Esophagus muscularis mucosa (tissue), 4 donors: ENCODE results near the gene COL4A6. TPM values are rescaled to one million over a fixed set of nuclear protein-coding genes. Genes with fewer than 3 reads are reported as not detected.

ENCODE experiments used
- DNase-seq: peaks from one replicate; pipeline ENCODE4 v3.0.0-alpha.2; 2017; ENCODE audit errors: extremely low spot score
- H3K27ac ChIP-seq, 4 donors: fragments of 200-600 bp; sonication (generic); replicated peaks in 1 of 4; 1 replicate in 3 of 4; 2 replicates in 1 of 4; pipeline ENCODE4 v1.5.1; 2016 to 2019; ENCODE audit warnings: mild to moderate bottlenecking in 1 of 4
- H3K27me3 ChIP-seq, 4 donors: fragments of 200-600 bp; sonication (generic); one replicate each; pipeline versions ENCODE4 v1.5.1 to v1.6.0; 2016 to 2019
- H3K36me3 ChIP-seq, 4 donors: fragments of 200-600 bp; sonication (generic); one replicate each; pipeline ENCODE4 v1.5.1; 2016 to 2019
- H3K4me1 ChIP-seq, 4 donors: fragments of 200-600 bp; sonication (generic); one replicate each; pipeline ENCODE4 v1.5.1; 2016 to 2019
- H3K4me3 ChIP-seq, 4 donors: fragments of 200-600 bp; sonication (generic); 1 replicate in 2 of 4; 2 replicates in 2 of 4; pipeline ENCODE4 v1.5.1; 2016 to 2019; ENCODE audit warnings: mild to moderate bottlenecking in 4 of 4, moderate library complexity in 1 of 4
- H3K9me3 ChIP-seq, 4 donors: fragments of 200-600 bp; sonication (generic); 1 replicate in 3 of 4; 2 replicates in 1 of 4; pipeline ENCODE4 v1.5.1; 2016 to 2019
- EP300 ChIP-seq: sonication (generic); formaldehyde crosslinking; IDR thresholded peaks from one replicate; pipeline ENCODE4 v1.6.1; 2017; ENCODE audit warnings: antibody characterized with exemption
- POLR2A ChIP-seq: fragments of 450-650 bp; IDR thresholded peaks from one replicate; pipeline ENCODE4 v1.6.1; 2017; ENCODE audit warnings: antibody characterized with exemption, moderate library complexity, mild to moderate bottlenecking, low read depth
- POLR2AphosphoS5 ChIP-seq, 2 donors: sonication (generic); formaldehyde crosslinking; IDR thresholded peaks; one replicate each; pipeline ENCODE4 v1.6.1; 2017; ENCODE audit warnings: antibody characterized with exemption in 2 of 2
- WGBS: methylation state at CpG from one replicate; pipeline ENCODE4 v1.1.5; 2018; 5-methylcytosine and 5-hydroxymethylcytosine counted together
- intact Hi-C: fragments of 100-400 bp; cut with DNase I; formaldehyde crosslinking; loops from one replicate; pipeline ENCODE4 v1.15.1; 2023
- total RNA-seq, 4 donors: library from RNA; depleted of rRNA; stranded (reverse); fragments of >200 nt; gene quantifications; one replicate each; pipeline versions ENCODE4 v1.1.0 to v1.2.1, GENCODE V29; 2016
- TF ChIP-seq, protein P1 (sequence below), 3 experiments: fragments of 200-600 bp in 2 of 3; fragments of 450-650 bp in 1 of 3; sonication (generic) in 2 of 3; IDR thresholded peaks; one replicate each; pipeline ENCODE4 v1.5.1; 2017 to 2019; ENCODE audit warnings: antibody characterized with exemption in 3 of 3, mild to moderate bottlenecking in 2 of 3, moderate library complexity in 1 of 3

COL4A6 gene
- total RNA-seq, 4 donors from 2014 or later, result 126 to 192 (median 164) TPM

DNA sequence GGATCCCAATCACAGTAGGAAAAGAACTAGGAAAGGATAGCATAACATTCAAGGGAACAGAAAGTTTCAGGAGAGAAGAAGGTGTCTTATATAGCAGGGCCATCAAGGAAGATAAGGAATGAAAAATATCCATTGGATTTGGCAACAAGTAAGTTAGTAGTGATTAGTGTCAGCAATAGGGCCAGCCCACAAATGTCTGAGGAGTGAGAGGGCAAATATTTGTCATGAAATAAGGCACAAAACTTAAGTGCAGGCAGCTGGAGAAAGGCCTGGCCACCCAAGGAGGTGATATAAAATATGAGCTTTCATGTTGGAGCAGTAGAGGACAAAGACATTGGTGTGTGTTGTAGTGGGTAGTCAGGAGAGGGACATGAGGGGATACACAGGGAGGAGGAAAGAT is 132.1 kb downstream of the COL4A6 start:
- intact Hi-C loops, result loop anchor here (10.0 kb wide), 1 partner anchor 129 kb away; the partner anchor contains the start of genes COL4A5 and COL4A6
- H3K4me3 ChIP-seq, result no peak overlapping the region
- H3K4me1 ChIP-seq, result peaks cover 3 to 60% (median 27%) of the 10 kb centered on the region in 4 donors
- H3K27me3 ChIP-seq, result no peaks in the 10 kb centered on the region
- TF ChIP-seq EP300 (no peak), POLR2AphosphoS5 (IDR thresholded peaks at IDR 0.05) (no peak), POLR2A (no peak)
- TF ChIP-seq, protein P1, sequence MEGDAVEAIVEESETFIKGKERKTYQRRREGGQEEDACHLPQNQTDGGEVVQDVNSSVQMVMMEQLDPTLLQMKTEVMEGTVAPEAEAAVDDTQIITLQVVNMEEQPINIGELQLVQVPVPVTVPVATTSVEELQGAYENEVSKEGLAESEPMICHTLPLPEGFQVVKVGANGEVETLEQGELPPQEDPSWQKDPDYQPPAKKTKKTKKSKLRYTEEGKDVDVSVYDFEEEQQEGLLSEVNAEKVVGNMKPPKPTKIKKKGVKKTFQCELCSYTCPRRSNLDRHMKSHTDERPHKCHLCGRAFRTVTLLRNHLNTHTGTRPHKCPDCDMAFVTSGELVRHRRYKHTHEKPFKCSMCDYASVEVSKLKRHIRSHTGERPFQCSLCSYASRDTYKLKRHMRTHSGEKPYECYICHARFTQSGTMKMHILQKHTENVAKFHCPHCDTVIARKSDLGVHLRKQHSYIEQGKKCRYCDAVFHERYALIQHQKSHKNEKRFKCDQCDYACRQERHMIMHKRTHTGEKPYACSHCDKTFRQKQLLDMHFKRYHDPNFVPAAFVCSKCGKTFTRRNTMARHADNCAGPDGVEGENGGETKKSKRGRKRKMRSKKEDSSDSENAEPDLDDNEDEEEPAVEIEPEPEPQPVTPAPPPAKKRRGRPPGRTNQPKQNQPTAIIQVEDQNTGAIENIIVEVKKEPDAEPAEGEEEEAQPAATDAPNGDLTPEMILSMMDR (IDR thresholded peaks at IDR 0.05), result no peak
- peak overlapping the region; percentile 59 to 69 (median 64) for H3K27ac ChIP-seq
- H3K9me3 ChIP-seq, result no peaks in the 10 kb centered on the region
- no peak for DNase-seq
- H3K36me3 ChIP-seq, result no peaks in the 10 kb centered on the region

- Histone ChIP-seq H3K36me3 (no peaks in the 10 kb centered on the region), H3K4me3 (no peak overlapping the region), H3K4me1 (peaks cover 3 to 69% (median 28%) of the 10 kb centered on the region in 4 donors), H3K27ac (peak overlapping the region; percentile 59 to 69 (median 64)), H3K9me3 (no peaks in the 10 kb centered on the region), H3K27me3 (no peaks in the 10 kb centered on the region)
- no peak for DNase-seq
- TF ChIP-seq EP300, result no peak
- TF ChIP-seq POLR2AphosphoS5 (IDR thresholded peaks at IDR 0.05), result no peak
- TF ChIP-seq, protein P1 (IDR thresholded peaks at IDR 0.05), result no peak
- TF ChIP-seq POLR2A, result no peak
- 27% methylated on average over 2 of the region's 2 CpGs for WGBS
- intact Hi-C loops, result loop anchor here (10.0 kb wide), 1 partner anchor 130 kb away; the partner anchor contains the start of genes COL4A5 and COL4A6
These were observed 133.5 kb downstream of the COL4A6 start for GRCh38 chrX:108304757-108305156.

DNA sequence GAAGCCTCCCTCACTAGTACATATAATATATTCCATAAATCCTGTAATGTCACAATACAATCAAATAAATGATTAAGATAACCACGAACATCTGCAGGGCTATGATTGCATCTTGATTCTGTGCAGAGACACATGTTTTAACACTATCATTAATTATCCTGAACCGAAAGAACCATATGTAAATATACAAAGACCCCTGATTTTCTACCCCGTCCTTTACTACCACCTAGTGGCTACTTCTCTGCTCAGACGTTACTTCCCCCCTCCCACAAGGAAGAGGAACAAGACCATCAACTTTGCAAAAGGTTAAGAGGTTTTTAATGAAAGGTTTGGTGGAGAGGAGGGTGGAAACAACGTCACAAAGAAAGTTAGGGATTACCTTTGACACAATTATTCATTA is 134.0 kb downstream of the COL4A6 start:
- no peaks in the 10 kb centered on the region for H3K27me3 ChIP-seq
- DNase-seq, result no peak
- H3K27ac ChIP-seq, result peak overlapping the region; percentile 59 to 69 (median 64)
- no peaks in the 10 kb centered on the region for H3K9me3 ChIP-seq
- TF ChIP-seq EP300, result no peak
- TF ChIP-seq, protein P1 (IDR thresholded peaks at IDR 0.05), result peak; percentile 38 to 42 (median 41)
- peaks cover under 1 to 75% (median 31%) of the 10 kb centered on the region in 4 donors for H3K4me1 ChIP-seq
- H3K36me3 ChIP-seq, result no peaks in the 10 kb centered on the region
- WGBS, result 6% methylated on average over 5 of the region's 5 CpGs
- H3K4me3 ChIP-seq, result no peak overlapping the region
- intact Hi-C loops, result loop anchor here (10.0 kb wide), 1 partner anchor 131 kb away; the partner anchor contains the start of genes COL4A5 and COL4A6

DNA sequence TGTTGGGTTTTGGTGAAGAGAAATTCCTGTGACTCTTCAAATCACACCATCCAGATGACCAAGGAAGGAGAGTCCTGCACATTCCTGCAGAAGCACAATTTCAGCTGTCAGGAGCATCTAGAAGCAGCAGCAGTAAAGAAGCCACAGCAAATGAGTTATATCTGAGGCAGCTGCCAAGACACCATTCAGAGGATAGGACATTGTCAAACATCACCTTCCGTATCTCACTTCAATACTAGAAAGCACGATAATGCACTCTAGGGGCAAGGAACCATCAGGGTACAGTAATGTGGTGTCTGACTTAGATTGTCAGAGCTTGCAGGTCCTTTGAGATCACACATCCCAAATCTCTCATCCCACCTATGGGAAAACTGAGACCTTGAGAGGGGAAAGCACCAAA is 134.5 kb downstream of the COL4A6 start:
- Histone ChIP-seq H3K27ac (peak overlapping the region; percentile 59 to 69 (median 64)), H3K4me3 (no peak overlapping the region), H3K36me3 (no peaks in the 10 kb centered on the region), H3K9me3 (no peaks in the 10 kb centered on the region), H3K27me3 (no peaks in the 10 kb centered on the region), H3K4me1 (peaks cover 0 to 80% (median 35%) of the 10 kb centered on the region in 4 donors)
- WGBS, result 46% methylated on average over 2 of the region's 2 CpGs
- no peak for DNase-seq
- intact Hi-C loops, result loop anchor here (10.0 kb wide), 1 partner anchor 131 kb away; the partner anchor contains the start of genes COL4A5 and COL4A6
- TF ChIP-seq POLR2AphosphoS5 (IDR thresholded peaks at IDR 0.05) (no peak), EP300 (no peak), POLR2A (no peak)
- TF ChIP-seq, protein P1 (IDR thresholded peaks at IDR 0.05), result no peak

DNA sequence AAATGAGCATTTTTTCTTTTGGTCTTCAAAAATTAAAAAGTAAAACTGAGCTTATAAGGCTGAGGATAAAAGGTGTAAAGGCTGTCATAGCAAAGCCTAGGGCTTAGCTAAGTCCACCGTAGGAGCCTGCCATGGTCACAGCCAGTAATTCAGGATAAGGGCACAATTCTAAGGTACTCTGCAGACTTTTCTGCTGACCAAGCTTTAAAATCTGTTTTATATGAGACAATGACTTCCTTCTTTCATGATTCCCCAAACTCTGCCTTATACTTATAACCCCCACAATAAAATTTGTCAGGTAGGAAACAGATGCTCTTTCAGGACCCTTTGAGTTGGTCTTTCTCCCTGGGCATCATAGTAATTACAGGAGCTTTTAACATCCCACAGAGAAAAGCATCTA is 138.5 kb downstream of the COL4A6 start:
- H3K4me3 ChIP-seq, result no peak overlapping the region
- H3K9me3 ChIP-seq, result no peaks in the 10 kb centered on the region
- no peaks in the 10 kb centered on the region for H3K36me3 ChIP-seq
- no peaks in the 10 kb centered on the region for H3K27me3 ChIP-seq
- TF ChIP-seq POLR2A, result no peak
- peak overlapping the region; percentile 73 to 78 (median 76) for H3K27ac ChIP-seq
- H3K4me1 ChIP-seq, result peaks cover 0 to 63% (median 35%) of the 10 kb centered on the region in 4 donors
- 90% methylated on average over 1 of the region's 1 CpG for WGBS
- intact Hi-C loops, result loop anchor here (10.0 kb wide), 1 partner anchor 135 kb away; the partner anchor contains the start of genes COL4A5 and COL4A6
- DNase-seq, result no peak
